ENCODE results near the gene AMOT.

Gene AMOT

GRCh38 chrX:112841114-112841819 is 636 bp upstream of the AMOT start:
- no peak for DNase-seq (ENCODE audit: low read depth)

DNA sequence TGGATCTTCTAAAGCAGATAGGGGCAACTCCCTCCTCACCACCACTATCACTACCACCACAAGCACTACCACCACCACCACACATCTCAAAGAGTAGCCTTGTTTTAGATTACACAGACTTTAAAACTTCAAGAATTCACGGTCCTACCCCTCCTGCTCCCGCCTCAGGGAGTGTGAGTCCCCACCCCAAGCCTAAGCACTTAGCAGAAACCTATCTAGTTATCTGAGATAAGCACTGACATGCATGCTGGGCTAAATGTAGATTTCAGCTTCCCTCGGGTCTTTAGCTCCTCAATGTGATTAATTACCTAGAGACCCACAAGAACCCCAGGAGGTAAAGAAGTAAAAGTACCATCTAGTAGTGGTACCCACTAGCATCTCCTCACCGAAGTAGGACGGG is 775 bp downstream of the AMOT start:
- DNase-seq (ENCODE audit: low read depth): no peak

DNA sequence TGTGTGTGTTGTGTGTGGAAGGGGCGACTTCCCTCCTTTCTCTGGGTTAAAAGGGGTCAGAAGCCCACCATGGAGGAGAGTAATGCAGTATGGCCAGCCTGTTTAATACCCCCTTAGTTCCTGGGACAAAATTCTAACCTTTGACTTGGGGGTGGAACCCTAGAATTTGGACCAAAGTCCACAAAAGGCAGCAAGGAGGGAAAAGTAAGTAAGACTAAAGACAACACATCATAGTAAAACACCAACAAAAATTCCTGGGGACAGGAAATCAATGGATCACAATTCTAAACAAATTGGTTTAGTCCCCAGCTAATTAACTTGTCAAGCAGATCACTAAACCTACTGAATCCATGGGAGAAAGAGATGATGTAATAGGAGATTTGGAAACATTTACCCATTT is 3.1 kb downstream of the AMOT start:
- no peak for DNase-seq (ENCODE audit: low read depth)

DNA sequence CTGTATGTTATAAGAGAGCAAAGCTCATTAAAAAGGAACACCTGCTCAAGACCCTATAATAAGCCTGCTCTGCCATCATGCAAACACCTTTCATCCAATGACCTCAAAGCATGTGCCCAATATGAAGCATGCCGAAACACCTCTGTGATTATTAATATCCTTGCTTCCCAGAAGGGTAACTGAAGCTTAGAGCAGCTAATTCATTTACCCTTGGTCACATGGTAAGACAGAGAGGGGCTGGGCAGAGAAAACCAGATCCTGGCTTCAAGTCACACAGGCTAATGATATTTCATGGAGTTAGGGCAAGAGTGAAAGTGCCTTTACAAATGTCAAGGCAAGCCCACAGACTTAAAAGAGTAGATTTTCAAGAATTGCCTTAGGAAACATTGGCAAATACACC is 5.6 kb downstream of the AMOT start:
- DNase-seq (ENCODE audit: low read depth): no peak

GRCh38 chrX:112834031-112834845 is 6.4 kb downstream of the AMOT start:
- DNase-seq (ENCODE audit: low read depth): no peak

GRCh38 chrX:112832481-112833095 is 8.0 kb downstream of the AMOT start:
- no peak for DNase-seq (ENCODE audit: low read depth)

- DNase-seq (ENCODE audit: low read depth): no peak
Observed at GRCh38 chrX:112830540-112830939, 10.1 kb downstream of the AMOT start.

- DNase-seq (ENCODE audit: low read depth): no peak
Observed at GRCh38 chrX:112827292-112827903, 13.2 kb downstream of the AMOT start.

DNA sequence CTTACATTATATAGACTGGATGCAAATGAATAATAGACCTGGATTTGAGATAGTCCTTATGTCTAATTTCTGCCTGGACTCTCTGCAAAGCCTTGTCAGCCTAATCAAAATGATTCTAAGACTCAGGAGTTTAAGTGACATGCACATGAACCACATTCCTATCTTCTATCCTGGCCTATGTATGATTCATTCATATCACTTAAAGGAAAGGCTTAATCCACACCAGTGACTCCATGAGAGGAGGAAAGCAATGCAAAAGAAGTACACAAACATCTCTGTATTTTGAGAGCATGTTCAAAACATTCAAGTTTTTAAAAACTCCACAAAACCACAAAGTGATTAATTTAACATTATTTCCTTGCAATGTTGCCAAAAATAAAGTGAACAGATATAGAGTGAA is 14.6 kb downstream of the AMOT start:
- no peak for DNase-seq (ENCODE audit: low read depth)

DNA sequence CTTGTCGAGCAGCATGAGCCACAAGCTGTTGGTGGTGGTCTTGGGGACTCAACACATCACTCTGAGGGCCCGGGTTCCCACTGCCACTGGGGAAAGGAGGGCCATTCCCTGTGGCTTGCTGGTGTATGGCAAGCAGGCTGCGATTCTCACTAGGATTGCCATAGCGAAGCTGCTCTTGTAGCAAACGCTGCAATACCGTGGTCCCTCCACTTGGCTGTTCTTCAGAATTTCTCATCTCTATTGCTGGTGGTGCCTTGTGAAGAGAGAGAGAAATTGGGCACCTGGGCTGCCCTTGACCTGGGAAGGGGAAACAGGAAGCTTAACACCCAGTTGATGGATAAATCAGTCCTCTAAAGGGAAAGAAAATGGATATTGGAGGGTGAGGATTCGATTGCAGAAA is 17.7 kb downstream of the AMOT start:
- DNase-seq (ENCODE audit: low read depth): no peak

DNA sequence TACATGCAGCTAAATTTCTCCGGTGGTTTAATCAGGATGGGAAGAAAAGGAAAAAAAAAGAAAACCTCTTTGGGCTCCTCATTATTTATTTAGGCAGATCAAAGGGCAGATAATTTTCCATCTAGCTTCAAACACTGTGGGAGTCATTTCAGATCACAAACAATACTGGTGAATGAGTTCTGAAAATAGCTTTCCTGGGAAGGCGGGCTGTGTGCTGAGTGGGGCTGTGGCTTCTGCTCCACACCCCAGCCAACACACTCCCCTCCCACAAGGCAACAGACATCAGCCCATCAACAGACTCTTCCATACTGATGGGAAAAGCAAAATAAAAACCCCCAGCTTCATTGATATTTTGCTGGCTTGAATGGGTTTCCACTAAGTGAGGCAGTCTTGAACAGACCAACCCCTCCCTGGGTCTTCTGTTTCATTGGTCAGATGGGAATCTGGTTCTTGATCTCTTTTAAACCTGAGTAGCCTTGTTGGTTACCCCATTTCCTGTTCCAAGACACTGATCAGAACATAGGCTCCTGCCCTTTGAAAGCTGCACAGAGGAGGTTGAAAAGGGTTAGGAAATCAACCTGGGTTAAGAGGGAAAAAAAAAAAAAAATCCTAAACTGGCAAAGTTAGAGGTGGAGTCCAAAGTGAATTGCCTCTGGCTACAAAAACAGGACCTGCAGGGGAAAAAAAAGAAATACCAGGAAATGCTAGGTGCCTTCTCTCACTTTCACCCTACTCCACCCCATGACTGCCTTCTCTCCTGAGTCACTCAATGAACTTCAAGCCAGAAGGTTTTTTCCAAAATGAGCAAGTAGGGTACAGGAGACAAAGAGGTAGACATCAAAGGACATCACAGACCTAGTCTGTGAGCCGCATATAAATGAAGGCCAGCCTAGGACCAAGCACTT is 20.0 kb downstream of the AMOT start:
- DNase-seq (ENCODE audit: low read depth): no peak

GRCh38 chrX:112819813-112820212 is 20.8 kb downstream of the AMOT start:
- no peak for DNase-seq (ENCODE audit: low read depth)

DNA sequence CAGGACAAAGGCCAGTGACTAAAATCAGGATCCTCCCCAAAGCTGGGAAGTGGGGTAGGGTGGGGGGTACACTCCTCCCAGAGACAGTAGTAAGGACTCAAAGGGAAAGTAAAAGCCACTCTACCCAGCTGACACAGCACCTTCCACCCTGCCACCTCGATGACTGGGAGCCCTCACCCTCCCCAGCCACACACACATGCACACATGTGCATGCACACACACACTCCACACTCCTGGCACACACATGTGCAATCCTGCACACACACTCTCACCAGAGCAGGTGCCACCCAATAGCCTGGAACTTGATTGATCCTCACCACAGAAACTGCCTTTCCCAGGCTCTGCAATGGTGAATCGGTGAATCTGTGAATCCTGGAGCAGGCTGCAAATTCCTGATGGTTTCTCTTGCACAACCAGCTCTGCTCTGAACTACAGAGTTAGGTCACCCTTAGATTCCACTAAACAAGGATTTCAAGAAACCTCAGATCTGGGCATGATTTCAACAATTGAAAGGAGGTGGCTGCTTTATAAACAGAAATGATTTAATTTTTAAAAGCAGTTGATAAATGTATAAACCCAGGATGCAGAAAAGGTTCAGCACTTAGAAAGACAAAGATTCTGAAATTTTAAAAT is 21.5 kb downstream of the AMOT start:
- no peak for DNase-seq (ENCODE audit: low read depth)

GRCh38 chrX:112818114-112819007 is 22.3 kb downstream of the AMOT start:
- no peak for DNase-seq (ENCODE audit: low read depth)

DNA sequence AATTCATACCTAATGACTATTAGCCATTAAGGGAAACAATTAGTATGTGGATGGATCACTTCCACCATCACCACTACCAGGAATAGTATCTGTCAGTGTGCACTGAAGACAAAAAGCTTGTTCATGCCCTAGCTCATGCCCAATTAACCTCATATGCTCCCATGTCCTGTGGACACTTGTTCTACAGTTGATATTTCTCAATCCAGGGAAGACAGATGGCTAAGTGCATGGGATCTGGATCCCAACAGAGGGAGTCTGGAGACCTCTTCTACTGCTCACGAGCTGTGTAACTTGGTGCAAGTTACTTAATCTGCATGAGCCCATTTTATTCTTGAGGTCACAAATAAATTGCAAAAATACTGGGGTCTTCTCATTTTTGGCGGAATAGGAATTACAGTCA is 23.7 kb downstream of the AMOT start:
- no peak for DNase-seq (ENCODE audit: low read depth)

DNA sequence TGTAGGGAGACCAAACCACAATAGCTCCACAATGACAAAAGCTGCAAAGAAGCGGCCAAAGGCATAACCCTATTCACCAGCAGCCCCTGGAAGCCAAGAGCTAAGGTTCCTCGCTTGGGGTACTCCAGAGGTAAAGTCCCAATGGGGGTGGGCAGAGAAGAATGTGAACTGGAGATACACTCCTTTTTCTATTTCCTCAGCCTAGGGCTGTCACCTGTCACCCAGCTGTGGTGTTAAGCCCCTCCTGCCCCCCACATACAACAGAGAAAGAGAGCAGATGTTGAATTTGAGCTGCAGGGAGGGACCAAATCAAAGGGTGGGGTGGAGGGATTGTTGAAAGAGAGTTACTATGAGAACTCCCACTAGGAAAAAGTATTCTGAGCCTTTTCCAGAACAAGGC is 26.1 kb downstream of the AMOT start:
- DNase-seq (ENCODE audit: low read depth): no peak

GRCh38 chrX:112812741-112813140 is 27.9 kb downstream of the AMOT start:
- no peak for DNase-seq (ENCODE audit: low read depth)

- DNase-seq (ENCODE audit: low read depth): no peak
Observed at GRCh38 chrX:112808651-112809195, 31.9 kb downstream of the AMOT start.

DNA sequence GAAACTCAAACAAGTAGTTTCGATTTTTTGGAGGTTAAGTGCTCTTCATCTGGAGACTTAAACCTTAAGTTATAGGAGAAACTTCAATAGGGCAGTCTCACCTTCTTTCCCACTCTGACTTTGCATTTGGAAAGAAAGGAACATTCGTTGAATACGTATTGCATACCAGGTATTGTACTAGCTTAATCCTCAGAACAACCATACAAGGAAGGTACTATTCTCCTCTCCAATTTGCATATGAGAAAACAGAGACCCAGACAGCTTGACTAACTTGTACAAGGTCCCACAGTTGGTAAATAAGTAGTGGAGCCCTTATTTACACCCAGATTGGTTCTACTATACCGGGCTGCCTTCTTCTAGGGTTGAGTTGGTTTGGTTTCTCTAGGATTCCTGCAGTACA is 32.6 kb downstream of the AMOT start:
- DNase-seq (ENCODE audit: low read depth): no peak

- no peak for DNase-seq (ENCODE audit: low read depth)
Observed at GRCh38 chrX:112803060-112803459, 37.6 kb downstream of the AMOT start.
